Fibroblast of the aortic adventitia (primary cell): ENCODE measurements around the gene MCU. TPM values are rescaled to one million over a fixed set of nuclear protein-coding genes. Genes with fewer than 3 reads are reported as not detected.
A peak's percentile ranks its signal among the peaks of the same experiment; 100 is the strongest.

ENCODE experiments used
- DNase-seq: peaks from one replicate; pipeline ENCODE4 v3.0.0-alpha.2; 2010; ENCODE audit warnings: low read depth
- H3K4me3 ChIP-seq: 2 replicates; pipeline ENCODE4 v1.5.1; 2011; ENCODE audit warnings: low read depth, mild to moderate bottlenecking, control low read depth, low read length, moderate library complexity
- CTCF ChIP-seq: IDR thresholded peaks from 2 replicates; pipeline ENCODE4 v1.5.1; 2011; ENCODE audit warnings: mild to moderate bottlenecking, low read length, control low read depth, inconsistent platforms; ENCODE audit not compliant: insufficient read depth
- total RNA-seq: library from RNA; depleted of rRNA; stranded (reverse); fragments of >200 nt; gene quantifications from 2 replicates; pipeline ENCODE4 v1.2.3, GENCODE V29; 2012; ENCODE audit warnings: low replicate concordance

Gene MCU
- total RNA-seq, 1 donor: 32.5 TPM

- no peak for TF ChIP-seq CTCF
- DNase-seq: no peak
- H3K4me3 ChIP-seq: no peak overlapping the region
Measured at GRCh38 chr10:72841487-72841886, 149.5 kb downstream of the MCU start.

GRCh38 chr10:72842164-72842563 is 150.2 kb downstream of the MCU start:
- no peak for TF ChIP-seq CTCF
- H3K4me3 ChIP-seq: no peak overlapping the region
- no peak for DNase-seq

- H3K4me3 ChIP-seq: no peak overlapping the region
- TF ChIP-seq CTCF: no peak
- DNase-seq: peak; percentile 68
Measured at GRCh38 chr10:72846238-72846637, 154.3 kb downstream of the MCU start.

GRCh38 chr10:72847681-72848080 is 155.7 kb downstream of the MCU start:
- no peak for DNase-seq
- TF ChIP-seq CTCF: no peak
- no peak overlapping the region for H3K4me3 ChIP-seq

- H3K4me3 ChIP-seq: no peak overlapping the region
- DNase-seq: no peak
- TF ChIP-seq CTCF: no peak
Measured at GRCh38 chr10:72850861-72851260, 158.9 kb downstream of the MCU start.

GRCh38 chr10:72851509-72851908 is 159.6 kb downstream of the MCU start:
- TF ChIP-seq CTCF: no peak
- DNase-seq: no peak
- H3K4me3 ChIP-seq: no peak overlapping the region

- no peak overlapping the region for H3K4me3 ChIP-seq
- DNase-seq: no peak
- TF ChIP-seq CTCF: no peak
Measured at GRCh38 chr10:72852508-72852907, 160.6 kb downstream of the MCU start.
